ENCODE data around the gene KCNH2. TPM values are rescaled to one million over a fixed set of nuclear protein-coding genes. Genes with fewer than 3 reads are reported as not detected.
A peak's percentile ranks its signal among the peaks of the same experiment; 100 is the strongest.

KCNH2 gene
- total RNA-seq, 4 donors from 2014 or later, result 0.12 to 0.56 (median 0.47) TPM

GRCh38 chr7:150942591-150943452 lies 35.3 kb downstream of the KCNH2 start:
- DNase-seq (ENCODE audit: low spot score) (peak; percentile 21), ATAC-seq (ENCODE audit: low FRiP score) (no peak)
- TF ChIP-seq, protein P1, sequence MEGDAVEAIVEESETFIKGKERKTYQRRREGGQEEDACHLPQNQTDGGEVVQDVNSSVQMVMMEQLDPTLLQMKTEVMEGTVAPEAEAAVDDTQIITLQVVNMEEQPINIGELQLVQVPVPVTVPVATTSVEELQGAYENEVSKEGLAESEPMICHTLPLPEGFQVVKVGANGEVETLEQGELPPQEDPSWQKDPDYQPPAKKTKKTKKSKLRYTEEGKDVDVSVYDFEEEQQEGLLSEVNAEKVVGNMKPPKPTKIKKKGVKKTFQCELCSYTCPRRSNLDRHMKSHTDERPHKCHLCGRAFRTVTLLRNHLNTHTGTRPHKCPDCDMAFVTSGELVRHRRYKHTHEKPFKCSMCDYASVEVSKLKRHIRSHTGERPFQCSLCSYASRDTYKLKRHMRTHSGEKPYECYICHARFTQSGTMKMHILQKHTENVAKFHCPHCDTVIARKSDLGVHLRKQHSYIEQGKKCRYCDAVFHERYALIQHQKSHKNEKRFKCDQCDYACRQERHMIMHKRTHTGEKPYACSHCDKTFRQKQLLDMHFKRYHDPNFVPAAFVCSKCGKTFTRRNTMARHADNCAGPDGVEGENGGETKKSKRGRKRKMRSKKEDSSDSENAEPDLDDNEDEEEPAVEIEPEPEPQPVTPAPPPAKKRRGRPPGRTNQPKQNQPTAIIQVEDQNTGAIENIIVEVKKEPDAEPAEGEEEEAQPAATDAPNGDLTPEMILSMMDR (IDR thresholded peaks at IDR 0.05), result no peak

DNA sequence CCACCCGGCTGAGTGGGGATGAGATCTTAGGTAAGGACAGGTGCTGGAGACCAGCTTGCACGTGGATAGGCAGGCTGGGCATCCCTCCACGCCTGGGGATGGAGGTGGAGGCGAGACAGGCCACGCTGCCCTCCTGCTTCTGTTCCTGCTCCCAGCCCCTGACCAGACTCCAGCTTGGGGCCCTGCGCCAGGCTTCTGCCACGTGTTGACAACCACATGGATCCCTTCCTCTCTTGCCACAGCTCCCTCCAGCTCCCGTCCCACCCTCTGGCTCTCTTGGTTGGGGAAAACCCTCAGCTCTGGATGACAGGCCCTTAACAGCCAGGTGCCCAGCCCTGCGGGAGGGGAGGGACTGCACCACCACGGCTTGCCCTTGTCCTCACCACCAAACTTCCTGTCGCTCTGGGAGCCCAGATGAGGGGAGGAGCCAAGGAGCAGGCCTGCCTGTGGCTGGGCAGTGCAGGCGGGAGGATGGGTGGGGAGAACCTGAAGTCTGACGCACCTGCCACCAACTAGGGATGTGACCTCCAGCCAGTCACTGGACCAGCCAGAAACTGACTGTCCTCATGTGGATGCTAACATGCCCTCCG lies 36.0 kb downstream of the KCNH2 start:
- TF ChIP-seq, protein P1 (IDR thresholded peaks at IDR 0.05), result no peak
- DNase-seq (ENCODE audit: low spot score), result peak; percentile 17
- ATAC-seq (ENCODE audit: low FRiP score), result no peak

- DNase-seq (ENCODE audit: low spot score), result peak; percentile 9
Measured at GRCh38 chr7:150941351-150942000, 36.6 kb downstream of the KCNH2 start.

GRCh38 chr7:150940431-150941102 lies 37.6 kb downstream of the KCNH2 start:
- TF ChIP-seq, protein P1 (IDR thresholded peaks at IDR 0.05), result no peak
- no peak for ATAC-seq (ENCODE audit: low FRiP score)
- peak; percentile 8 for DNase-seq (ENCODE audit: low spot score)

More at GRCh38 chr7:150941351-150942000, 36.6 kb downstream of the KCNH2 start:
- ATAC-seq (ENCODE audit: low FRiP score), result no peak
- TF ChIP-seq, protein P1 (IDR thresholded peaks at IDR 0.05), result no peak

DNA sequence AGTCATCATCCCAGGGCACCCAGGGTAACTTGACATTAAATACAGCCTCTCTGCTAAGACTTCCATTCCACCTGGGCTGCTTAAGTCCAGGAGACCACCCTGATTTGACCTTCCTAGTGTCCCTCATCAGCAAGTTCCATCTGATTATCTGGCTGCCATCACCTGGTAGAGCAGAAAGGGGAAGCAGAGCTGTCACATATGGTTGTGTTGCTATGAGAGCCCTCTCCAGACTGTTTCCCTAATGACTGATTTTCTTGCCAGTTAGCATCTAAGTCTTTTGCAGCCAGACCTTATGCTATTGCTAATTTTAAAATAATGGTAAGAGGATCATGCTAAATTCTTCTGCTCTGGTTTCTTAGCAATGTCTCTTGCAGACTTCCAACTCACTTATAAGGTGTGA lies 38.7 kb downstream of the KCNH2 start:
- ATAC-seq (ENCODE audit: low FRiP score) (no peak), DNase-seq (ENCODE audit: low spot score) (no peak)
- TF ChIP-seq, protein P1 (IDR thresholded peaks at IDR 0.05), result no peak

GRCh38 chr7:150939052-150939451 lies 39.1 kb downstream of the KCNH2 start:
- TF ChIP-seq, protein P1 (IDR thresholded peaks at IDR 0.05), result no peak
- no peak for ATAC-seq (ENCODE audit: low FRiP score)
- DNase-seq (ENCODE audit: low spot score), result no peak

All from omental fat pad (tissue), 4 donors.